Measurements from ENCODE around the gene C8G. TPM values are rescaled to one million over a fixed set of nuclear protein-coding genes. Genes with fewer than 3 reads are reported as not detected.
A peak's percentile ranks its signal among the peaks of the same experiment; 100 is the strongest.

Gene C8G
- total RNA-seq, 6 experiments from 2014 or later, result 248 to 755 (median 453) TPM

- 14% methylated on average over 15 of the region's 23 CpGs for WGBS (ENCODE audit: insufficient coverage, low coverage, low lambda C conversion rate, missing lambda C conversion rate)
- no peak for DNase-seq
Measured at GRCh38 chr9:136965771-136966484, 20.9 kb downstream of the C8G start.

DNA sequence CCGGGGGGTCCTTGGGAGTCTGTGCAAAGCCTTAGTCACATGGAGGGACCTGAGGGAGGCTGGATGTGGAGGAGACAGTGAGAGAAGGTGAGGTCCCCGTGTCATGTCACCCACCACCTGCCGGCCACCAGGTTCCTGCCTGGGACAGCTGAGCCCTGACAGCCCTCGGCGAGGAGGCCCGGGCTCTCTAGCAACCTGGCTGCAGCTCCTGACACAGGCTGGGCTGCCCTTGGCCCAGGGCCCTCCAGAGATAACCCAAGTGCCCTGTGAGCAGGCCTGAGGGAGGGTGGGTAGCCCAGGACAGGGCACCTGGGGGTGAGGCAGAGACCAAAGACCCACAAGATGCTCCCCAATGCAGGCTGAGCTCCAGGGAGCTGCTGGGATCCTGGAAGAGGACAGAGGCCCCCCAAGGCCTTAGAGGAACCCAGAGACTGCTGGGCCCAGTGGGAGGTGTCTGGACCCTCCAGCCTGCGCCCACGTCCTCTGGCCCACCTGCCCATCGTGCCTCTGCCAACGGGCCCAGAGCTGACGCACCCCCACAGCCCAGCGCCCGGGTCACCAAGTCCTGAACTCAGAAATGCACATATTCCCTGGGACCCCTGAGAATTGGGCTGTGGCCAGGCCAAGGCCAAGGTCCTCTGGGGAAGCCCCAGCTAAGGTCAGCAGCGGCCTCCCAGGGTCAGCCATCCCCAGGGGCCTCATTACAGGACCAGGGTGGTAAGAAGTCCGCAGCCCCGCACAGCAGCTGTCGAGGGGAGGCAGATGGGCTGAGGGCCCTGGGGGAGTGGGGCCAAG, 23.5 kb downstream of the C8G start:
- TF ChIP-seq CTCF (IDR thresholded peaks at IDR 0.05) (no peak), POLR2A (IDR thresholded peaks at IDR 0.05) (no peak)
- intact Hi-C loops (cut with DNase I), result no loop called here
- no peak overlapping the region for H3K27ac ChIP-seq
- H3K9me3 ChIP-seq, result no peaks in the 10 kb centered on the region
- no peak overlapping the region for H3K4me3 ChIP-seq
- peak in 2 of 4 donors; percentile 16 to 29 for ATAC-seq
- no peaks in the 10 kb centered on the region for H3K4me1 ChIP-seq
- 40% methylated on average over 1 of the region's 17 CpGs for WGBS (ENCODE audit: insufficient coverage, low coverage, low lambda C conversion rate, missing lambda C conversion rate)
- DNase-seq, result no peak
- no peaks in the 10 kb centered on the region for H3K27me3 ChIP-seq
- H3K36me3 ChIP-seq, result no peaks in the 10 kb centered on the region

More at GRCh38 chr9:136965771-136966484, 20.9 kb downstream of the C8G start:
- H3K27ac ChIP-seq, result no peak overlapping the region
- H3K27me3 ChIP-seq, result no peaks in the 10 kb centered on the region
- intact Hi-C loops (cut with DNase I), result no loop called here
- no peaks in the 10 kb centered on the region for H3K36me3 ChIP-seq
- H3K4me1 ChIP-seq, result no peaks in the 10 kb centered on the region
- H3K9me3 ChIP-seq, result no peaks in the 10 kb centered on the region
- peak in 2 of 4 donors; percentile 20 to 22 for ATAC-seq
- TF ChIP-seq POLR2A (IDR thresholded peaks at IDR 0.05) (no peak), CTCF (IDR thresholded peaks at IDR 0.05) (no peak)
- no peak overlapping the region for H3K4me3 ChIP-seq

GRCh38 chr9:136969150-136969549, 24.1 kb downstream of the C8G start:
- no peaks in the 10 kb centered on the region for H3K9me3 ChIP-seq
- WGBS (ENCODE audit: insufficient coverage, low coverage, low lambda C conversion rate, missing lambda C conversion rate), result 86% methylated on average over 9 of the region's 17 CpGs
- ATAC-seq (peak in 1 of 4 donors; percentile 17), DNase-seq (no peak)
- H3K27ac ChIP-seq, result no peak overlapping the region
- H3K4me1 ChIP-seq, result no peaks in the 10 kb centered on the region
- no peaks in the 10 kb centered on the region for H3K27me3 ChIP-seq
- intact Hi-C loops (cut with DNase I), result no loop called here
- no peak for TF ChIP-seq POLR2A (IDR thresholded peaks at IDR 0.05)
- no peak for TF ChIP-seq CTCF (IDR thresholded peaks at IDR 0.05)
- H3K4me3 ChIP-seq, result no peak overlapping the region
- no peaks in the 10 kb centered on the region for H3K36me3 ChIP-seq

GRCh38 chr9:136969774-136970173, 24.7 kb downstream of the C8G start:
- TF ChIP-seq CTCF (IDR thresholded peaks at IDR 0.05) (no peak), POLR2A (IDR thresholded peaks at IDR 0.05) (no peak)
- ATAC-seq, result no peak

More at GRCh38 chr9:136969774-136970173, 24.7 kb downstream of the C8G start:
- intact Hi-C loops (cut with DNase I), result no loop called here
- Histone ChIP-seq H3K4me1 (no peaks in the 10 kb centered on the region), H3K27me3 (no peaks in the 10 kb centered on the region), H3K36me3 (no peaks in the 10 kb centered on the region), H3K27ac (no peak overlapping the region), H3K4me3 (no peak overlapping the region), H3K9me3 (no peaks in the 10 kb centered on the region)
- DNase-seq, result no peak
- 80% methylated on average over 3 of the region's 5 CpGs for WGBS (ENCODE audit: insufficient coverage, low coverage, low lambda C conversion rate, missing lambda C conversion rate)

Measured in right lobe of liver (tissue), 6 donors.